Camera-type eye (tissue), 1 donor: ENCODE data around the gene ARMC10. TPM values are rescaled to one million over a fixed set of nuclear protein-coding genes. Genes with fewer than 3 reads are reported as not detected.

ENCODE experiments used
- total RNA-seq: library from RNA; depleted of rRNA; stranded (reverse); fragments of >200 nt; gene quantifications from one replicate; pipeline ENCODE4 v1.2.3, GENCODE V29; 2014

Gene ARMC10
- 40.1 TPM for total RNA-seq

GRCh38 chr7:103074519-103075336 lies at the start of gene ARMC10, which contains the start of gene FBXL13:
Gene ARMC10, plus strand, starts transcription at chr7:103075140. Its CDS starts 133 bp downstream, at chr7:103075273.
Gene FBXL13, minus strand, starts transcription at chr7:103074796.

Other genes with a start within 250 kb of the ARMC10 start
- gene LRRC17, start 162.1 kb upstream of the ARMC10 start, total RNA-seq, result 46.9 TPM
- 10.0 TPM for gene FBXL13, start 344 bp upstream of the ARMC10 start, total RNA-seq
- gene NAPEPLD, start 74.0 kb downstream of the ARMC10 start, total RNA-seq, result 35.1 TPM
- gene PMPCB, start 222.3 kb downstream of the ARMC10 start, total RNA-seq, result 88.3 TPM